HS-27A (cell line): ENCODE data around the gene CCDC32.

ENCODE experiments used
- DNase-seq: peaks from one replicate; pipeline ENCODE4 v3.0.0-alpha.2; 2012; ENCODE audit warnings: low read depth, missing footprints

CCDC32 gene

GRCh38 chr15:40512440-40512839, 52.4 kb downstream of the CCDC32 start:
- no peak for DNase-seq

DNA sequence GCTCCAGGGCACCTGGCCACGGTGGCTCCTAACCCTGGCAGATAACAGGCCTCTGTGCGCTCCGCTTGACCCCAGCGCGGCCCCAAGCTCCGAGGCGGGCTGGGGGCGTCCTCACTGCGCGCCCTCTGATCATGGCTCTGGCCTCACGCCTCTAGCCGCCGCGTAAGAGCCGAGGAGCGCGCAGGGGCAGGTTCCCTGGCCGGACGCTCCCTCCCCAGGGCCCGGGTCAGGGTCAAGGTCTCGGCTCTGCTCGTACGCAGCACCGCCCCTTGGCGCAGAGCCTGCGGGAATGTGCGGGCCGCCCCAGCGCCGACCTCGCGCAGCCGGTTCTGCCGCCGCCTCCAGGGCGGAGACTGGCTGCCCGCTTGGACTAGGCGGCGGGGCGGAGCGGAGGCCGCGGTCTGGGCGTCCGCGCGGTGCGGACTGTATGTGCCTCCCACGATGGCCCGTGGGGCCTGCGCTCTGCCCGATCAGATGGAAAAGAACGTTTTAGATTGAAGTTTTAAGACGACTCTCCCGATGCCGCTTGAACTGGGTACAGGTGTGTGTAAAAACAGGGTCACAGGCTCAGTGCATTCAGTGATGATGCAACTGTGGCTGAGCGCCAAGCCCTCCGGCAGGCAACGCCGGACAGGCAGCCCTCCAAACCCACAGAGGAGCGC, 53.2 kb downstream of the CCDC32 start:
- no peak for DNase-seq

DNA sequence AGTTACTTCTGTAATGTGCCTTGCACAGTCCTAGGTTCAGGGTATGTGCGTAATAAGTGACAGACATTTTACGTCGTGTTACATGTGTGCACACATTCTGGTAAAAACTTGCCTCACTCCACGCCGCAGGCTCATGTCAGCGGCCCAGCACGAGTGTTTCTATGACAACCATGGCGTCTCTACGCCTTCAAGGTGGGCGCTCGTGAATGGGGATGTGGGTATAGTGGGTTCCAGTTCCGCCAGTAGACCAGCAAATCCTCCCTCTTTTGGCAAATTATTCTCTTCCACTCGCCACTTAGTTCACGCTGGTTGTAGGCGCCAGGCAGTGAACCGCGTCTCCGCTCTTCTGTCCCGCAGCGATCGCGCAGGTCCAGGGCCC, 53.8 kb downstream of the CCDC32 start:
- DNase-seq, result no peak

- no peak for DNase-seq
Measured at GRCh38 chr15:40510201-40510600, 54.6 kb downstream of the CCDC32 start.

DNA sequence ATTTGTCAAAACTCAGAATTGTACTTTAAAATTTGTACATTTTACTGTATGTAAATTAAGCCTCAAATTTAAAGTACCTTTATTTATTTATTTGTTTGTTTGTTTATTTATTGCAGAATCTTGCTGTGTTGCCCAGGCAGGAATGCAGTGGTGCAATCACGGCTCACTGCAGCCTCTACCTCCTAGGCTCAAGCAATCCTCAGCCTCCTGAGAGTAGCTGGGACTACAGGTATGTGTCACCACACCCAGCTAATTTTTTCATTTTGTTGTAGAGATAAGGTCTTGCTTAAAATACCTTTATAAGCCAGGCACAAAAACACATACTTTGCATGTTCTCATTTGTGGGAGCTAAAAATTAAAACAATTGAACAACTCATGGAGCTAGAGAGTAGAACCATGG, 56.6 kb downstream of the CCDC32 start:
- DNase-seq, result no peak

GRCh38 chr15:40506964-40507571, 57.8 kb downstream of the CCDC32 start:
- DNase-seq, result no peak
